ENCODE measurements around the gene EGFL7. TPM values are rescaled to one million over a fixed set of nuclear protein-coding genes. Genes with fewer than 3 reads are reported as not detected.

EGFL7 gene
- total RNA-seq, 1 donor from 2014 or later, result 35.0 TPM

GRCh38 chr9:136616307-136616635 is 46.4 kb upstream of the EGFL7 start:
- TF ChIP-seq CTCF (conservative IDR thresholded peaks at IDR 0.05; ENCODE audit: low read depth, low read length), result no peak

GRCh38 chr9:136616948-136617695 is 45.6 kb upstream of the EGFL7 start:
- DNase-seq (ENCODE audit: low read depth), result no peak
- no peak overlapping the region for H3K4me3 ChIP-seq (ENCODE audit: low read depth, low read length)
- TF ChIP-seq CTCF (conservative IDR thresholded peaks at IDR 0.05; ENCODE audit: low read depth, low read length), result no peak

More at GRCh38 chr9:136616307-136616635, 46.4 kb upstream of the EGFL7 start:
- no peak overlapping the region for H3K4me3 ChIP-seq (ENCODE audit: low read depth, low read length)
- no peak for DNase-seq (ENCODE audit: low read depth)

- no peak overlapping the region for H3K4me3 ChIP-seq (ENCODE audit: low read depth, low read length)
- no peak for DNase-seq (ENCODE audit: low read depth)
- TF ChIP-seq CTCF (conservative IDR thresholded peaks at IDR 0.05; ENCODE audit: low read depth, low read length), result no peak
Measured at GRCh38 chr9:136617746-136618579, 44.8 kb upstream of the EGFL7 start.

- H3K4me3 ChIP-seq (ENCODE audit: low read depth, low read length), result no peak overlapping the region
- no peak for TF ChIP-seq CTCF (conservative IDR thresholded peaks at IDR 0.05; ENCODE audit: low read depth, low read length)
- no peak for DNase-seq (ENCODE audit: low read depth)
Measured at GRCh38 chr9:136618580-136619547, 43.9 kb upstream of the EGFL7 start.

- DNase-seq (ENCODE audit: low read depth), result no peak
- H3K4me3 ChIP-seq (ENCODE audit: low read depth, low read length), result no peak overlapping the region
- TF ChIP-seq CTCF (conservative IDR thresholded peaks at IDR 0.05; ENCODE audit: low read depth, low read length), result no peak
Measured at GRCh38 chr9:136619742-136620440, 42.8 kb upstream of the EGFL7 start.

GRCh38 chr9:136620441-136621018 is 42.2 kb upstream of the EGFL7 start:
- DNase-seq (ENCODE audit: low read depth), result no peak

More at GRCh38 chr9:136620441-136621018, 42.2 kb upstream of the EGFL7 start:
- TF ChIP-seq CTCF (conservative IDR thresholded peaks at IDR 0.05; ENCODE audit: low read depth, low read length), result no peak
- no peak overlapping the region for H3K4me3 ChIP-seq (ENCODE audit: low read depth, low read length)
